ENCODE data around the gene ITPA.

ITPA gene

DNA sequence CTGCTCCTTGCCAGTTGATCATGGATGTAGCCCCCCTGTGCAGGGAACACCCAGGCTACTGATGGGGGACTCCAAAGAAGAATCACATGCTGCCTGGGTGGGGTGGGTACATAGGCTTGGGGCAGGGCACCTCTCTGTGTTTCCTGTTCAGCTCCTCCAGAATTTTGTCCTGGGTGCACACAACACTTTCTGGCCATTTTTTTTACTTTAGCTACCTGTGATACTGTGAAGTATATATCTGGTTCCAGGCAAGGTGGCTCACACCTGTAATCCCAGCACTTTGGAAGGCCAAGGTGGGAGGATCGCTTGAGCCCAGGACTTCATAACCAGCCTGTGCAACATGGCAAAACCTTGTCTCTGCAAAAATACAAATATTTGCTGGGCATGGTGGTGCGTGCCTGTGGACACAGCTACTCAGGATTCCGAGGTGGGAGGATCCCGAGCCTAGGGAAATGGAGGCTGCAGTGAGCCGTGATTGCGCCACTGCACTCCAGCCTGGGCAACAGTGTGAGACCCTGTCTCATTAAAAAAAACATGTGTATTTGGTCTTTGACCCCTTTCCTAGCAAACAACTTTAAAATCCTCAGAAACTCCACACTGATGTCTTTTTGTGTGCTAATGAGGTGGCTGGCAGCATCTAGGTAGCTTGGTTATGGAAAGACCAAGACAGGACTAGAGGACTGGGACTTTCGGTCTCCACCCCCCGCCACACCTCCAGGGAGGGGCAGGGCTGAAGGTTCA is 15.6 kb downstream of the ITPA start:
- in situ Hi-C loops (cut with HindIII; ENCODE audit: low sequenced_read_pairs), result no loop called here
- DNase-seq (ENCODE audit: low read depth, low spot score), result no peak
- no peak overlapping the region for H3K4me3 ChIP-seq (ENCODE audit: low read depth, low read length)
- TF ChIP-seq, protein P1, sequence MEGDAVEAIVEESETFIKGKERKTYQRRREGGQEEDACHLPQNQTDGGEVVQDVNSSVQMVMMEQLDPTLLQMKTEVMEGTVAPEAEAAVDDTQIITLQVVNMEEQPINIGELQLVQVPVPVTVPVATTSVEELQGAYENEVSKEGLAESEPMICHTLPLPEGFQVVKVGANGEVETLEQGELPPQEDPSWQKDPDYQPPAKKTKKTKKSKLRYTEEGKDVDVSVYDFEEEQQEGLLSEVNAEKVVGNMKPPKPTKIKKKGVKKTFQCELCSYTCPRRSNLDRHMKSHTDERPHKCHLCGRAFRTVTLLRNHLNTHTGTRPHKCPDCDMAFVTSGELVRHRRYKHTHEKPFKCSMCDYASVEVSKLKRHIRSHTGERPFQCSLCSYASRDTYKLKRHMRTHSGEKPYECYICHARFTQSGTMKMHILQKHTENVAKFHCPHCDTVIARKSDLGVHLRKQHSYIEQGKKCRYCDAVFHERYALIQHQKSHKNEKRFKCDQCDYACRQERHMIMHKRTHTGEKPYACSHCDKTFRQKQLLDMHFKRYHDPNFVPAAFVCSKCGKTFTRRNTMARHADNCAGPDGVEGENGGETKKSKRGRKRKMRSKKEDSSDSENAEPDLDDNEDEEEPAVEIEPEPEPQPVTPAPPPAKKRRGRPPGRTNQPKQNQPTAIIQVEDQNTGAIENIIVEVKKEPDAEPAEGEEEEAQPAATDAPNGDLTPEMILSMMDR (IDR thresholded peaks at IDR 0.05; ENCODE audit: low read depth, low read length), result no peak

DNA sequence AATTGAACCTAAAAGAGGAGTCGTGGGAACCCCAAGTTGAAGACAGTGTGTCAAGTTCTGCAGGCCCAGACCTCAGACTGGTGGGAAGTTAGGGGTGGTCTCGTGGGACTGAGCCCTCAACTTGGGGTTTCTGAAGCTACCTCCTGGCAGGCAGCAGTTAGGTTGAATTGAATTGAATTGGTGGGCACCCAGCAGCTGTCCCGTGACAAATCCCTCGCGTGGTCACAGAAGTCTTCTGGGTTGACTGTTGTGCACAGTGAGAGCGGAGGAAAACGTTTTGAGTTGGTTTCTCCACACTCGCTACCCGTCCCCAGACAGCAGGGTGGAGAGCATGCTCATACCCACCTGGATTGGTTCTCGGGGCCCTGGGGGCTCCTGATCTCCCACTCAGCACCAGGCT is 16.8 kb downstream of the ITPA start:
- no peak overlapping the region for H3K4me3 ChIP-seq (ENCODE audit: low read depth, low read length)
- in situ Hi-C loops (cut with HindIII; ENCODE audit: low sequenced_read_pairs), result no loop called here
- DNase-seq (ENCODE audit: low read depth, low spot score), result no peak
- TF ChIP-seq, protein P1 (IDR thresholded peaks at IDR 0.05; ENCODE audit: low read depth, low read length), result no peak

DNA sequence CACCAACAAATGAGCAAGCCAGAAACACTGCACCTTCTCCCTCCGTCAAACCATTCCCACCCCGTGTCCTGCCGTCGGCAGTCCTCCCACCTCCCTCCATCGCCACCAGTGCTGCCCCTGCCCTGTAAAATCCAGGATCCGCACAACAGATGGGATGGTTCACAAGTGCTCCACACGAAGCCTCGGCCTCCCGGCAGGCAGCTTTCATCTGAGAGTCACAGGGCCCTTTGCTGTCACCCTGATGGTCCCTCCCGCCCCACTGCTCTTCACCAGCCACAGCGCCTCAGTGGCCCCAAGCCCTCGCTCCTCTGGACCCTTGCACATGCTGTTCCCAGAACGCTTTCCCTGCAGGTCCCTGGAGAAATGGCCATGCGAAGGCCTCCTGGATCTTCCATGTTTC is 17.6 kb downstream of the ITPA start:
- in situ Hi-C loops (cut with HindIII; ENCODE audit: low sequenced_read_pairs), result no loop called here
- DNase-seq (ENCODE audit: low read depth, low spot score), result no peak
- no peak overlapping the region for H3K4me3 ChIP-seq (ENCODE audit: low read depth, low read length)
- TF ChIP-seq, protein P1 (IDR thresholded peaks at IDR 0.05; ENCODE audit: low read depth, low read length), result no peak

DNA sequence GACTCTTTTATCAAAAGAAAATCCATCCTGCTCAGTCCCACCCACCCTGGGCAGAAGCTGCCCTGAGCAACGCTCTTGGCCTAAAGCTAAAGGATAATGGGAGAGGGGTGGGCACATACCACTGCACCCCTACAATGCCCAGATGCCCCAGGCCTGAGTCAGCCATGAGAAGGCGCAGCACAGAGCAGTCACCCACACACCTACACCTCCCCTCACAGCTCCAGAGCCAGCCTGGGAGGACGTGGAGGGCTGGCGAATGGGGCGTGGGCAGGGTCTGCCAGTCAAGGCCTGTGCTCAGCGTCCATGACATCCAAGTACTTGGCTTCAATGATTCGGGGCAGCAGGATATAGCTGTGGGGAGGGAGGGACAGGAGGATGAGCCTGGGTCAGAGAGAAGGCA is 18.2 kb downstream of the ITPA start:
- in situ Hi-C loops (cut with HindIII; ENCODE audit: low sequenced_read_pairs), result no loop called here
- TF ChIP-seq, protein P1 (IDR thresholded peaks at IDR 0.05; ENCODE audit: low read depth, low read length), result no peak
- no peak for DNase-seq (ENCODE audit: low read depth, low spot score)
- H3K4me3 ChIP-seq (ENCODE audit: low read depth, low read length), result no peak overlapping the region

DNA sequence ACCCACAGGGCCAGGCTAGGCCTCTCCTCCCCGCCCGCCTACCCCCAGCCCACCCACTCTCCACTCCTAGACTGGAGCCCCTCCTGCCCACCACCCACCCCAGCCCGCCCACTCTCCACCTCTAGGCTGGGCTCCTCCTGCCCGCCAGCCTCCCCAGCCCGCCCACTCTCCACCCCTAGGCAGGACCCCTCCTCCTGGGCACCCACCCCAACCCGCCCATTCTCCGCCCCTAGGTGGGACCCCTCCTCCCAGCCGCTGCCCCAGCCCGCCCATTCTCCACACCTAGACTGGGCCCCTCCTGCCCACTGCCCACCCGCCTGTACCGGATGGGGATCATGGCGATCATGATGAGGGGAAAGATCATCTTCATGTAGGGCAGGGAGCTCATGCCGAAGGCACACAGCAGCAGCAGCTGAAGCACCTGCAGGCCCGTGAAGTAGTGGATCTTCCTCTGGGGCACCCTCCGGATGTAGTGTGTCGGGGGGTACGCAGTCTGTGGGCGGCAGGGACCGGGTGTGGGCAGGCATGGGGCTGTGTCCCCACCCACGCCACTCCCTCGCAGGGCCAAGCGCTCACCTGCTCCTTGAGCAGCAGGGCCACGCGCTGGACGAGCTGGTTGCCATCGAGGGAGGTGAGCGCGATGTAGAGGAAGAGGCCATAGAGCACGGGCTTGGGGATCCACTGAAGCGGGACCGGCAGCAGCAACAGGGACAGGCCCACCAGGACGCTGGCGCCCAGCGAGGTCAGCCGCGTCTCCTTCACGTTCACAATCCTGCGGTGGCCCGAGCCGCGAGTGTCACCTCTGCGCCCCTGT is 18.8 kb downstream of the ITPA start:
- TF ChIP-seq, protein P1 (IDR thresholded peaks at IDR 0.05; ENCODE audit: low read depth, low read length), result no peak
- in situ Hi-C loops (cut with HindIII; ENCODE audit: low sequenced_read_pairs), result no loop called here
- no peak overlapping the region for H3K4me3 ChIP-seq (ENCODE audit: low read depth, low read length)
- no peak for DNase-seq (ENCODE audit: low read depth, low spot score)

DNA sequence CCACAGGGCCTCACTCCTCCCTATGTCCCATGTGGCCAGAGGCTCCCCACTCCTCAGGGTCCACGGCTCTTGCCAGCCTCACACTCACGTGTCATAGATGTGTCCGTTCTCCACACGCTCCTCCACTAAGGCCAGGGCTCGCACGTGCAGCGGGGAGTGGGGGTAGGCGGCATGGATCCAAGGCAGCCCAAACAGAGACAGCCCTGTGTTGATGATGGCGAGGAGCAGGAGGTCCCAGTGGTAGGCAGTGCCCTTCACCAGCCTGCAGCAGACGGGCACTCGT is 19.4 kb downstream of the ITPA start:
- H3K4me3 ChIP-seq (ENCODE audit: low read depth, low read length), result no peak overlapping the region
- no peak for DNase-seq (ENCODE audit: low read depth, low spot score)
- in situ Hi-C loops (cut with HindIII; ENCODE audit: low sequenced_read_pairs), result no loop called here
- TF ChIP-seq, protein P1 (IDR thresholded peaks at IDR 0.05; ENCODE audit: low read depth, low read length), result no peak

All from astrocyte of the spinal cord (primary cell).